GM12891 (cell line): ENCODE measurements around the gene NRP1.

Experiments
- DNase-seq: peaks from one replicate; pipeline ENCODE4 v3.0.0; 2011; ENCODE audit warnings: low spot score; ENCODE audit not compliant: insufficient read length
- FAIRE-seq: peaks from 2 replicates; lab custom pipeline; 2011; peaks lifted over from hg19 to GRCh38; lab: Jason Lieb, UNC
- PAX5 ChIP-seq: IDR thresholded peaks from 2 replicates; pipeline ENCODE4 v1.6.1; 2011; ENCODE audit warnings: low read length, moderate library complexity, mild to moderate bottlenecking; ENCODE audit not compliant: insufficient read depth, severe bottlenecking
- POLR2A ChIP-seq: IDR thresholded peaks from 2 replicates; pipeline ENCODE4 v1.6.1; 2011; ENCODE audit warnings: low read depth, low read length, control low read depth
- POLR2AphosphoS5 ChIP-seq: IDR thresholded peaks from 2 replicates; pipeline ENCODE4 v1.6.1; 2011; ENCODE audit warnings: low read depth, low read length, control low read depth
- POU2F2 ChIP-seq: IDR thresholded peaks from 2 replicates; pipeline ENCODE4 v1.6.1; 2011; ENCODE audit warnings: low read depth, mild to moderate bottlenecking, control low read depth, low read length, moderate library complexity
- SPI1 ChIP-seq: IDR thresholded peaks from 2 replicates; pipeline ENCODE4 v1.6.1; 2011; ENCODE audit warnings: low read depth, low read length, control low read depth
- TAF1 ChIP-seq: IDR thresholded peaks from 2 replicates; pipeline ENCODE4 v1.6.1; 2011; ENCODE audit warnings: low read depth, low read length, control low read depth

The NRP1 gene

GRCh38 chr10:33298893-33299292 is 35.6 kb downstream of the NRP1 start:
- no peak for DNase-seq
- no peak for FAIRE-seq
- TF ChIP-seq POU2F2 = no peak
- no peak for TF ChIP-seq TAF1
- TF ChIP-seq POLR2AphosphoS5 = no peak
- no peak for TF ChIP-seq SPI1
- no peak for TF ChIP-seq POLR2A
- TF ChIP-seq PAX5 = no peak

- DNase-seq (no peak), FAIRE-seq (no peak)
- no peak for TF ChIP-seq POU2F2
- TF ChIP-seq PAX5 = no peak
- TF ChIP-seq POLR2AphosphoS5 = no peak
- TF ChIP-seq SPI1 = no peak
- TF ChIP-seq POLR2A = no peak
- no peak for TF ChIP-seq TAF1
Measured at GRCh38 chr10:33298110-33298509, 36.4 kb downstream of the NRP1 start.

GRCh38 chr10:33295851-33296250 is 38.6 kb downstream of the NRP1 start:
- FAIRE-seq (no peak), DNase-seq (no peak)
- no peak for TF ChIP-seq POU2F2
- TF ChIP-seq PAX5 = no peak
- TF ChIP-seq POLR2AphosphoS5 = no peak
- no peak for TF ChIP-seq POLR2A
- no peak for TF ChIP-seq TAF1
- TF ChIP-seq SPI1 = no peak

GRCh38 chr10:33293531-33294170 is 40.8 kb downstream of the NRP1 start:
- no peak for FAIRE-seq
- DNase-seq = no peak
- TF ChIP-seq POLR2A (no peak), POU2F2 (no peak), SPI1 (no peak), PAX5 (no peak), POLR2AphosphoS5 (no peak), TAF1 (no peak)

- FAIRE-seq = no peak
- no peak for DNase-seq
- TF ChIP-seq SPI1 (no peak), POLR2AphosphoS5 (no peak), PAX5 (no peak), POU2F2 (no peak), TAF1 (no peak), POLR2A (no peak)
Measured at GRCh38 chr10:33293076-33293475, 41.4 kb downstream of the NRP1 start.

GRCh38 chr10:33291053-33291592 is 43.3 kb downstream of the NRP1 start:
- DNase-seq (no peak), FAIRE-seq (no peak)
- TF ChIP-seq POLR2AphosphoS5 (no peak), SPI1 (no peak), PAX5 (no peak), POLR2A (no peak), TAF1 (no peak), POU2F2 (no peak)

GRCh38 chr10:33290321-33291052 is 44.0 kb downstream of the NRP1 start:
- DNase-seq = no peak
- no peak for TF ChIP-seq POLR2A
- TF ChIP-seq POLR2AphosphoS5 = no peak
- no peak for TF ChIP-seq POU2F2
- TF ChIP-seq TAF1 = no peak
- no peak for TF ChIP-seq PAX5
- no peak for TF ChIP-seq SPI1
- FAIRE-seq = no peak

GRCh38 chr10:33289776-33290175 is 44.7 kb downstream of the NRP1 start:
- no peak for FAIRE-seq
- no peak for TF ChIP-seq PAX5
- TF ChIP-seq SPI1 = no peak
- TF ChIP-seq POLR2A = no peak
- TF ChIP-seq POLR2AphosphoS5 = no peak
- TF ChIP-seq POU2F2 = no peak
- no peak for TF ChIP-seq TAF1
- no peak for DNase-seq

- TF ChIP-seq PAX5 (no peak), POU2F2 (no peak), SPI1 (no peak), POLR2A (no peak), TAF1 (no peak), POLR2AphosphoS5 (no peak)
- FAIRE-seq (no peak), DNase-seq (no peak)
Measured at GRCh38 chr10:33288127-33288526, 46.3 kb downstream of the NRP1 start.
